Transverse colon (tissue), 3 donors: ENCODE results near the gene SKOR2.

Source experiments
- CTCF ChIP-seq, 5 experiments: fragments of 200-600 bp in 3 of 5; fragments of 450-650 bp in 2 of 5; sonication (generic) in 3 of 5; IDR thresholded peaks; 1 replicate in 2 of 5; 2 replicates in 3 of 5; pipeline ENCODE4 v1.5.1; 2016 to 2017; ENCODE audit warnings: antibody characterized with exemption in 5 of 5, inconsistent platforms in 3 of 5, mild to moderate bottlenecking in 2 of 5, moderate library complexity in 1 of 5
- EP300 ChIP-seq: sonication (generic); formaldehyde crosslinking; IDR thresholded peaks from one replicate; pipeline ENCODE4 v1.6.1; 2017; ENCODE audit warnings: antibody characterized with exemption, low read depth

- TF ChIP-seq EP300 (no peak), CTCF (IDR thresholded peaks at IDR 0.05) (peak; percentile 72 to 81 (median 77))
These were observed 46.4 kb downstream of the SKOR2 start for GRCh38 chr18:47204908-47205522.
